ENCODE data around the gene CRABP1.

- TF ChIP-seq FOSL2 (IDR thresholded peaks at IDR 0.05) (no peak), FOSL2 (CRISPR knock-in tag; IDR thresholded peaks at IDR 0.05) (no peak), MYC (IDR thresholded peaks at IDR 0.05; ENCODE audit: borderline replicate concordance, low read length) (no peak), ESRRA (IDR thresholded peaks at IDR 0.05; ENCODE audit: borderline replicate concordance, low read length) (no peak), CHD2 (IDR thresholded peaks at IDR 0.05; ENCODE audit: low read length, partially characterized antibody) (no peak), EP300 (IDR thresholded peaks at IDR 0.05) (no peak), CTCF (IDR thresholded peaks at IDR 0.05) (no peak), RAD21 (conservative IDR thresholded peaks at IDR 0.05 in 1 of 2, IDR thresholded peaks at IDR 0.05 in 1 of 2) (no peak)
Measured at GRCh38 chr15:78363381-78363734, 23.2 kb downstream of the CRABP1 start.
